Measurements from ENCODE around the gene UXS1.

The UXS1 gene

GRCh38 chr2:106115250-106115649, 78.9 kb downstream of the UXS1 start:
- no peaks in the 10 kb centered on the region for H3K27me3 Mint-ChIP-seq
- no peak for ATAC-seq (replicated peaks)
- H3K9me3 Mint-ChIP-seq: no peaks in the 10 kb centered on the region
- no peak overlapping the region for H3K4me3 Mint-ChIP-seq
- peak overlapping the region; percentile 60 for H3K27ac Mint-ChIP-seq
- H3K36me3 Mint-ChIP-seq (ENCODE audit: insufficient read depth): peaks cover 14% of the 10 kb centered on the region
- peaks cover 5 to 10% of the 10 kb centered on the region in 2 donors for H3K4me1 Mint-ChIP-seq (ENCODE audit: low read depth in 2 of 2)
- DNase-seq: no peak

- ATAC-seq (replicated peaks) (no peak), DNase-seq (no peak)
- peaks cover 5 to 10% of the 10 kb centered on the region in 2 donors for H3K4me1 Mint-ChIP-seq (ENCODE audit: low read depth in 2 of 2)
- no peaks in the 10 kb centered on the region for H3K27me3 Mint-ChIP-seq
- H3K36me3 Mint-ChIP-seq (ENCODE audit: insufficient read depth): peaks cover 14% of the 10 kb centered on the region
- H3K27ac Mint-ChIP-seq: peak overlapping the region in 1 of 2 donors; percentile 60
- no peaks in the 10 kb centered on the region for H3K9me3 Mint-ChIP-seq
- no peak overlapping the region for H3K4me3 Mint-ChIP-seq
Measured at GRCh38 chr2:106114166-106114565, 79.9 kb downstream of the UXS1 start.

GRCh38 chr2:106113361-106113966, 80.6 kb downstream of the UXS1 start:
- DNase-seq (no peak), ATAC-seq (replicated peaks) (no peak)
- Mint-ChIP-seq H3K4me1 (ENCODE audit: low read depth in 2 of 2) (peaks cover 5 to 9% of the 10 kb centered on the region in 2 donors), H3K9me3 (no peaks in the 10 kb centered on the region), H3K36me3 (ENCODE audit: insufficient read depth) (peaks cover 14% of the 10 kb centered on the region), H3K27me3 (no peaks in the 10 kb centered on the region), H3K4me3 (no peak overlapping the region), H3K27ac (no peak overlapping the region)

GRCh38 chr2:106111882-106112571, 82.1 kb downstream of the UXS1 start:
- H3K27ac Mint-ChIP-seq: peak overlapping the region in 1 of 2 donors; percentile 57
- no peaks in the 10 kb centered on the region for H3K9me3 Mint-ChIP-seq
- no peak overlapping the region for H3K4me3 Mint-ChIP-seq
- DNase-seq (no peak), ATAC-seq (replicated peaks) (no peak)
- H3K36me3 Mint-ChIP-seq (ENCODE audit: insufficient read depth): peaks cover 11% of the 10 kb centered on the region
- no peaks in the 10 kb centered on the region for H3K27me3 Mint-ChIP-seq
- peaks cover 5 to 6% of the 10 kb centered on the region in 2 donors for H3K4me1 Mint-ChIP-seq (ENCODE audit: low read depth in 2 of 2)

GRCh38 chr2:106109675-106110424, 84.3 kb downstream of the UXS1 start:
- no peaks in the 10 kb centered on the region for H3K4me1 Mint-ChIP-seq (ENCODE audit: low read depth in 2 of 2)
- ATAC-seq (replicated peaks) (no peak), DNase-seq (no peak)
- peaks cover 11% of the 10 kb centered on the region for H3K36me3 Mint-ChIP-seq (ENCODE audit: insufficient read depth)
- no peak overlapping the region for H3K4me3 Mint-ChIP-seq
- H3K27ac Mint-ChIP-seq: peak overlapping the region; percentile 57 to 65
- no peaks in the 10 kb centered on the region for H3K27me3 Mint-ChIP-seq
- no peaks in the 10 kb centered on the region for H3K9me3 Mint-ChIP-seq

- no peaks in the 10 kb centered on the region for H3K27me3 Mint-ChIP-seq
Measured at GRCh38 chr2:106108791-106109190, 85.3 kb downstream of the UXS1 start.

GRCh38 chr2:106108351-106108750, 85.8 kb downstream of the UXS1 start:
- no peak for DNase-seq
- Mint-ChIP-seq H3K4me1 (ENCODE audit: low read depth in 2 of 2) (peaks cover 0 to 2% of the 10 kb centered on the region in 2 donors), H3K9me3 (no peaks in the 10 kb centered on the region)

More at GRCh38 chr2:106108791-106109190, 85.3 kb downstream of the UXS1 start:
- H3K36me3 Mint-ChIP-seq (ENCODE audit: insufficient read depth): peaks cover 11% of the 10 kb centered on the region
- H3K9me3 Mint-ChIP-seq: no peaks in the 10 kb centered on the region
- DNase-seq (no peak), ATAC-seq (replicated peaks) (no peak)
- no peak overlapping the region for H3K4me3 Mint-ChIP-seq
- H3K4me1 Mint-ChIP-seq (ENCODE audit: low read depth in 2 of 2): peaks cover 0 to 2% of the 10 kb centered on the region in 2 donors
- H3K27ac Mint-ChIP-seq: no peak overlapping the region

GRCh38 chr2:106107509-106108131, 86.5 kb downstream of the UXS1 start:
- peak overlapping the region in 1 of 2 donors; percentile 91 for H3K27ac Mint-ChIP-seq
- peaks cover 0 to 2% of the 10 kb centered on the region in 2 donors for H3K4me1 Mint-ChIP-seq (ENCODE audit: low read depth in 2 of 2)
- DNase-seq (no peak), ATAC-seq (replicated peaks) (peak; percentile 62)
- H3K4me3 Mint-ChIP-seq: no peak overlapping the region
- peaks cover 13% of the 10 kb centered on the region for H3K36me3 Mint-ChIP-seq (ENCODE audit: insufficient read depth)
- no peaks in the 10 kb centered on the region for H3K9me3 Mint-ChIP-seq
- no peaks in the 10 kb centered on the region for H3K27me3 Mint-ChIP-seq

More at GRCh38 chr2:106108351-106108750, 85.8 kb downstream of the UXS1 start:
- no peak for ATAC-seq (replicated peaks)
- H3K36me3 Mint-ChIP-seq (ENCODE audit: insufficient read depth): peaks cover 11% of the 10 kb centered on the region
- no peak overlapping the region for H3K27ac Mint-ChIP-seq
- H3K27me3 Mint-ChIP-seq: no peaks in the 10 kb centered on the region
- no peak overlapping the region for H3K4me3 Mint-ChIP-seq

GRCh38 chr2:106106622-106107508, 87.2 kb downstream of the UXS1 start:
- ATAC-seq (replicated peaks) (peak; percentile 34), DNase-seq (no peak)
- H3K9me3 Mint-ChIP-seq: no peaks in the 10 kb centered on the region
- H3K27ac Mint-ChIP-seq: peak overlapping the region in 1 of 2 donors; percentile 91
- peaks cover 10% of the 10 kb centered on the region for H3K36me3 Mint-ChIP-seq (ENCODE audit: insufficient read depth)
- H3K4me3 Mint-ChIP-seq: no peak overlapping the region
- H3K27me3 Mint-ChIP-seq: no peaks in the 10 kb centered on the region
- peaks cover 0 to 2% of the 10 kb centered on the region in 2 donors for H3K4me1 Mint-ChIP-seq (ENCODE audit: low read depth in 2 of 2)

- ATAC-seq (replicated peaks): no peak
- Mint-ChIP-seq H3K4me1 (ENCODE audit: low read depth in 2 of 2) (peaks cover 0 to 2% of the 10 kb centered on the region in 2 donors), H3K36me3 (ENCODE audit: insufficient read depth) (peaks cover 10% of the 10 kb centered on the region), H3K27ac (no peak overlapping the region), H3K9me3 (no peaks in the 10 kb centered on the region), H3K27me3 (no peaks in the 10 kb centered on the region), H3K4me3 (no peak overlapping the region)
- no peak for DNase-seq
Measured at GRCh38 chr2:106105151-106105922, 88.8 kb downstream of the UXS1 start.

- Mint-ChIP-seq H3K27ac (no peak overlapping the region), H3K4me1 (ENCODE audit: low read depth in 2 of 2) (peaks cover 2 to 4% of the 10 kb centered on the region in 2 donors), H3K27me3 (no peaks in the 10 kb centered on the region), H3K36me3 (ENCODE audit: insufficient read depth) (peaks cover 16% of the 10 kb centered on the region), H3K4me3 (no peak overlapping the region), H3K9me3 (no peaks in the 10 kb centered on the region)
- ATAC-seq (replicated peaks) (peak; percentile 82), DNase-seq (peak; percentile 60 to 66 (median 64))
Measured at GRCh38 chr2:106104332-106105062, 89.6 kb downstream of the UXS1 start.

Data from effector memory CD8-positive, alpha-beta T cell (primary cell).